ENCODE data around the gene LIG1.

LIG1 gene

DNA sequence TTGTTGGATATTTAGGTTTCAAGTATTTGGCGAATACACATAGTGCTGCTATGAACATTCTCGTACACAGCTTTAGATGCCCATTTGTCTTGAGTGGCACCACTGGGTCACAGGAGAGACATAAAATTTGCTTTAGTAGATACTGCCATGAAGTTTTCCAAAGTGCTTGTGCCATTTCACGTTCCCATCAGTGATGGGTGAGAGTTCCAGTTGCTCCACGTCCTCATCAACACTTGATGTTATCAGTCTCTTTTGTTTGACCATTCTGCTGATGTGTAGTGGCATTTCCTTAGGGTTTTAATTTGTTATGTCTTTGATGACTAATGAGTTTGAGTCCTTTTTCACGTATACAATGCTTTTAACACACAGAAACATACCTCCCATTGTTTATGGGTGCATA lies 11.4 kb upstream of the LIG1 start:
- no peak for DNase-seq

DNA sequence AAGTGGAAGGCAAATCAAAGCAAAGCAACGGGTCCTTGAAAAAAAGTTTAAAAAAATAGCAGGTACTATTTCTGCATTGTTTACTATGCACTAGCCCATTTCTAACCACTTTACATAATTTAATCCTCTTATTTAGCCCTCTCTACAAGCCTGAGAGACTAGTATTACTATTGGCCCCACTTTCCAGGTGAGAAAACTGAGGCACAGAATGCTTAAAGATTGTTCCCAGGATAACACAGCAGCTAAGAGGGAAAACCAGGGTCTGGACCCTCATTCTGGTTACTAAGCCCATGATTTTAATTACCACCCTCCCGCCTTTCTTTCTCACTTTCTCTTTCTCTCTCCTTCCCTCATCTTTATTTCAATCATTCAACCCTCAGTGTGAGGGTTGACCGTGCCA lies 6.1 kb upstream of the LIG1 start:
- DNase-seq = no peak

DNA sequence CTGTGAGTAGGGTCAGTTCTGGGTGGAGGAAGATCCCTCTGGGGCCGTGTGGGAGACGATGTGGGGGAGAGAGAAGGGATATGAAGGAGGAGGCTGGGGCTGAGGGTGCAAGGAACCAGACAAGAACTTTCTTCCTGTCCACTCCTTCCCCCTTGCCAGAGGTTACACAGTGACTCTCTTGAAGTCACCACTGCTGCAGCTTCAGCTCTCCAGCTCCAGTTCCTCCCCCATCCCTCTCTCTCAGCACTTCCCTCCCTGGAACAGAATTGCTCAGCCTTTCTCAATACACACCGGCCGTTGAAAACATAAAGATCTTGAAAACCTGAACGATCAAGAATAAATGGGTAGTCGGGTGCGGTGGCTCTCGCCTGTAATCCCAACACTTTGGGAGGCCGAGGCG lies 5.4 kb upstream of the LIG1 start:
- no peak for DNase-seq

DNA sequence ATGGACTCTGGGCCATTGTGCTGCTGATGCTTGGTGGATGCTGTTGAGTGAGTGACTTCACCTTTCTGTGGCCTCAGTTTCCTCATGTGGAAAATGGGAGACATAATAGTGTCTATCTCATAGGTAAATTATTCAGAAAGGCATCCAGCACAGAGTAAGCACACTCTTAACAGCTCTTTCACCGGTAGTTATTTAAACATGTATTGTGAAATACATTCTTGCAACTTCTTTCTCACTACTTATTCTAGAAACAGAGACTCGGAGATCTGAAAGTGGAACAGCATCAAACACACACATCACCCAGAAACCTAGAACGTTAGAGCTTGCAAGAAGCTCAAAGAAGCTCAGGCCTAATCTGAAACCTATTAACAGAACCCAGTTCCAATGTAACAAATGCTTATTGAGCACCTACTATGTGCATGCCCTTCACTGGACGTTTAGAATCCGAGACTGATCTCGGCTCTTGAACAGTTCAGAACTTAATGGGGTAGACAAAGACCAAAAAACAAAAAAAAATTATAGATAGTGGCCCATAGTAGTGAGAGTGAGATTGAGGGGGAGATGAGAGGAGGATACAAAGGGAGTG lies 4.4 kb upstream of the LIG1 start:
- no peak for DNase-seq

DNA sequence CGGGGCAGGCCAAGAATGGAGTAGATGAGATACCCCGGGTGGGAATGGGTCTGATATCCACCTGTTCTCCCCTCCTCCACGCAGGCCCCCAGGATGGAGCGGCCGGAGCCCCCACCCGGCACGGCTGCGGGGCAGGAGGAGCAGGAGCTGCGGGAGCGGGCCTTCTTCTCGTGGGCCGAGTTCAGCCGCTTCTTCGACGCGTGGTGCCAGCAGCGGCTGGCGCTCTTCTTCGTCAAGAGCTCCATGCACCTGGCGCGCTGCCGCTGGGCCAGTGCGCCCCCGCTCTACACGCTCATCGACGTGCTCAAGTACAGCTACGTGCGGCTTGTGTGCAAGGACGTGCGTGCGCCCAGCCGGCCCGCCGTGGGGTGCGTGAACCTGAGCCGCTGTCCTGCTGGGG lies 1.6 kb upstream of the LIG1 start:
- DNase-seq = no peak

DNA sequence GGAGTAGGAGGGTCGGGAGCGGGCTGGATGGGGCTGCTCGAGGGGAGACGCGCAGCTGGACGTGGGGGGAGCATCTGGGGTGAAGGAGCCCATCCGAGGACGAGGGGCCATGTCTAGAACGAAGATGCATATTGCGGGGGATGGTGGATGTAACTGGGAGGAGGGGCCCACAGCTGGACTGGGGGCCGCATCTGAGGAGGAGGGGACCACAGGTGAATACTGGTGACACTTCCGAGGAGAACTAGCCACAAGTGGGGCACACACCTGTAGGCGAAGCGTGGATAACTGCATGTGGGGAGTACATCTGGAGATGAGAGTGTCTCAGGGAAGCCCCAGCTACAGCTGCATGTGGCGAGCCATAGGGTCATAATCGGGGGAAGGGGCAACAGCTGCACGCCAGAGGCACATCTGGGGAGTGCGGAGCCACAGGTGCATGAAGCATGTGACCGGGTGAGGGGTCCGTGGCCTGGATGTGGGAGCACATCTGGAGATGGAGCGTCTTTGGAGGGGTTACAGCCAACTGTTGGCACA lies 738 bp upstream of the LIG1 start:
- DNase-seq = no peak

DNA sequence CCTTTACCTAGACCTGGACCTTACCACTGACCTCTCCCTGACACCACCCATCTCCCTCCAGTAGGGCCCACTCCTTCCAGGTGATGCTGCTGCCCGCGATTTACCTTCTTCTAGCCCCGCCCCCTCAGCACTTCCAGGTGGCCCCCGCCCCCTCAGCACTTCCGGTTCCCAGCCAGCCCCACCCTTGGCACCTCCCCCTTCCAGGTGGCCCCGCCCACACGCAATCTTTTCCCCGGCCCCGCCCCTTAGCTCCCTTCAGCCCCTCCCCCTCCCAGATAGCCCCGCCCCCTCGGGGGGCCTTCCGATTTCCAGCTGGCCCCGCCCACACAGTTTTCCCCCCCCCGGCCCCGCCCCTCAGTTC lies 586 bp downstream of the LIG1 start:
- DNase-seq = peak; percentile 91

DNA sequence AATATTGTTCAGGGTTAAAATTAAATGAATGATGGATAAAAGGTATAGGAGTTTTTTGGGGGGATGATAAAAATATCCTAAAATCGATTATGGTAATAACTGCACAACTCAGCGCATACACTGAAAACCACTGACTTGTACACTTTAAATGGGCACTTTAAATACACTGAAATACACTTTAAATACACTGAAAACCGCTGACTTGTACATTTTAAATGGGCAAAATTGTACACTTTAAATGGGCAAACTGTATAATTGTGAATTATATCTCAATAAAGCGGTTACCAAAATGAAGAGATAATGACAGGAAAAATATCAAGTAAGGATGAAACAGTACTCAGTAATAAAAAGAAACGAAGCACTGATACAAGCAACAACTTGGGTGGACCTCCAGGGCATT lies 1.5 kb downstream of the LIG1 start:
- no peak for DNase-seq

DNA sequence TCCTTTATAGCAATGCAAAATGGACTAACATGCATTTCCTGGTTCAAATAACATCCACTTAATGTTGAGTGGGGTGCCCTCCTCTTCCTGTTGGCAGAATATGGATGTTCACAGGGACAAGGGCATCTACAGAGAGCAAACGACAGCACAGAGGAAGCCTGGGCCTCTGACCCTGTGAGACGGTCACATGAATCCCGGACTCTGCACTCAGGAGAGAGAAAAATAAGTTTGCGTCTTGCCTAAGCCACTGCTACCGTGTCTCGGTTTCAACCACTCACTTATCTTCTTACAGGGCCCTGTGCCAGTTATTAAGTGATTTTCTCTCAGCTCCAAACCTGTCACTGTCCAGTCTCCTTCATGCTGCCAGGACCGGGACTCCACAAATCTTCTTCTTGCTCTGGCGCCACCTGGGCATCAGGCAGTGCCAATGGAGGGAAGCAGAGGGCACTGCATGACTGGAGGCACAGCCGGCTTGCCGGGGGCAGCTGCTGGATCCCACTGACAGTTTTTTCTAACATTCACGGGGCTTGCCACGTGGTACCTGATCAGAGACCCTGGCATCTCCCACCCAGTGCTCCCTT lies 11.8 kb downstream of the LIG1 start:
- no peak for DNase-seq

DNA sequence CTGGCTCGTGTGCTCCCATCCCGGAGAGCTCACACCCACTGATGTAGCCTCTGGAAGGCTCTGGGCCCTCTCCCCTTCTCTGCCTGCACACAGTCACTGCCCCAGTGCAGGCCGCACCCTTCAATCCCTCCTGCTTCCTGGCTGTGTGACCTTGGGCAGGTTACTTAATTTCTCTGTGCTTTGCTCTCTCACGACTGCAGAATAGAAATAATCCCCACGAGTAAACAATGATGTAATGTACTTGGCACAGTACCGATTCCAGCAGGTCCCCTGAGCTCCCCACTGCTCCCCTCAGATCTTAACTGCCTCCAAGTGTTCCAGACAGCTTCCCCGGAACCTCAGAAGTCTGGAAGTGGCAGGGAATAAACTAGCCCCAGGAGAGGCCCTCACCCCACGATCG lies 16.1 kb downstream of the LIG1 start:
- DNase-seq = no peak

DNA sequence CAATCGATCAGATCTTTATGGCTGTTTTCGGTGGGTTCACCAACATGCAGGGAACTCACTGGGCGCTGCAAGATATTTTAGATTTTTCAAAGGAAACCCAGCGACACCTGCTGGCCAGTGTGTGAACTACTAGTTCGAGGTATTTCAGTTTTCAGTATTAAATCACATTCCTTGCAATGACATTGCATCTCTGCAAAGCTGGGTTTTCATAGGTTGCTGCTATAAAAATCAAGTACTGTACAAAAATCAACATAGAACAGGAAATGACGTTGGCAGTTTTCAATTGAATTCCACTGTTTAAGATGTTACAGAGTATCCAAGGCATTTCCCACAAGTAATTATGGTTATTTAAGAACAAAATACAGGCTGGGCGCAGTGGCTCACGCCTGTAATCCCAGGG lies 17.6 kb downstream of the LIG1 start:
- peak; percentile 70 for DNase-seq

DNA sequence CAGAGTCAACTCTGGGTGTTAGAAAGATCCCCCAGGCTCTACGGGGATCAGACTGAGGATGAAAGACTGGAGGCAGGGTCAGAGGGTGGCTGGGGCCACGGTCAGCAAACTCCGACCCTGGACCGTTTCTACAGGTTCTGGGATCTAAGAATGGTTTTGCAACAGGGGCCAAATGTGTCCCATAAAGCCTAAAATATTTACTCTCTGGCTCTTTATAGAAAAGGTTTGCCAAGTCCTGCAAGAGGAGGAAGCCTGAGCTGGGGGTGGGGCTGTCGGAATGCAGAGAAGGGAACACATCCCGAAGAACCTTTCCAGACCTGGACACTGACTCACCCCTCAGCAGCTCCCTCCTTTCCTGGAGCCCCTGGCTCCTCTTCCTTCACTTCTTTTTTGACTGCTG lies 20.7 kb downstream of the LIG1 start:
- no peak for DNase-seq

DNA sequence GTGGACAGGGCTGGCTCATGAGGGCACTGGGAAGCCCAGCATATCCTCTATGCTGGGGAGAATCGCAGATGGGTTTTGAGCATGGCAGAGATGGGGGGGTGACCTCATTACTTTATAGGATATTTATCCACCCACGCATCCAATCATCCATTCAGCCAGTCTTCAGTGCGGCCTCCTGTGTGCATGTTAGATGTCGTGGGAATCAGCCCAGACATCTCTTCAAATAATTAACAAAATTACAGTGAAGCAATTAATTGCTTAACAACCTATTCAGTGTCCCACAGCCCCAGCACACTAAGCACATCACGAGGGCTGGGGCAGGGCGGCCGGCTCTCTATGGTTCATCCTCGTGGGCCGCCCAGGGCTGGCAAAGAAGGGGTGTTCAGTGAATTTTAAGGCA lies 21.6 kb downstream of the LIG1 start:
- no peak for DNase-seq

DNA sequence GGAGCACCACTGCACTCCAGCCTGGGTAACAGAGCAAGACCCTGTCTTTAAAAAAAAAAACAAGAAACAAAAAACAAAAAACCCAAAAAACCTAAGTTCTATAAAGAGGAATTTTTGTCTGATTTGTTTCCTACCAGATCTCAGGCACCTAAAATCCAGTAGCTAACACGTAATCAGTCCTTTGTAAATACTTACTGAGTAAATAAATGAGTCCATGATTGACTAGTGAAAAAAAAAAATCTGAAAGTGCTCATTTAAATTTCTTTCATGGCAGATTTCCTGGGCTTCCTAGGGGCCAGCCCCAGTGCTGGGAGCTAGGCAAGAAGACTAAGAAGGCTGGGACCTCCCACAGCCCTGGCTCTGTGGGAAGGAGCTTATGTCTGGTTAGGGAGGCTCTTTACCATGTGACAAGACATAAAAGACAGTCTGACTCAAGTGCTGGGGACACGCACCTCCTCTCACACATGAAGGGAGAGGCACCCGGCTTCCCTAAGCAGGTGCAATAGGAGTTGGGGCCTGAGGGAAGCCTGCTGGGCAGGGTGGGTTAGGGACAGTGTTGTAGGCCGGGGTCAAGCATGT lies 22.5 kb downstream of the LIG1 start:
- DNase-seq = no peak

DNA sequence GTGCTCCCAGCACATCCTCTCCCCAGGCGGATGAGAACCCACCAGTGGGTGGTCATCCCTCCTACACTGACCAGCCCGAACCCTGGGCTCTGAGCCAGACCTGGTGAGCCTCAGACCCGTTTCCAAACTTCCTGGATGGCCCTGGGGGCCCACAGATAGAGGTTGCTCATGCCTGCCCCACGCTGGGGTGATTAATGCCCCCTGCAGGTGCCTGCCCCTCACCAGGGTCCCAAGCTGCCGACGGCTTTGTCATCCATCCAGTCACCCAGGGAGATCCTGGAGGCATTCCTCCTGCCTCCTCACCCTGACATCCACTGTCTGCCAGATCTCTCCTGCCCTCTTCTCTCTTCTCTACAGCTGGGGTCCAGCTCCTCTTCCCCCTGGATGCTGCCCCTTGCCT lies 31.1 kb downstream of the LIG1 start:
- no peak for DNase-seq

DNA sequence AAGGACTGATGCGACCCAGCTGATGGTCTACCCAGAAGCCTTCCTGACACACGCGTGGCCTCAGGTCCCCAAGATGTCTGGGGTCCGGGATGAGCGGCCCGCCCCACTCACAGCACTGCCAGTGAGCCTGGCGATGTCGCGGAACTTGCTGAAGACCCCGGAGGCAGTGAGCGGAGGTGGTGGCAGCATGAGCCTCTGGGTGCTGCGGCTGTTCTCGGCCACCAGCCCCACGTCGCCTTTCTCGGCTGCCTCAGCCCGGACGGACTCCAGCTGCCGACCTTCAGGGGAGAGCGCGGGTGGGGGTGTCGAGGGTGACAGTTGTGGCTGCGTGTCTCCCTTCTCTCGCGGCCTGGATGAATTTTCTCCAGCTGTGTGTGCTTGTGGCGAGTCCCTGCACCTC lies 32.7 kb downstream of the LIG1 start:
- no peak for DNase-seq

DNA sequence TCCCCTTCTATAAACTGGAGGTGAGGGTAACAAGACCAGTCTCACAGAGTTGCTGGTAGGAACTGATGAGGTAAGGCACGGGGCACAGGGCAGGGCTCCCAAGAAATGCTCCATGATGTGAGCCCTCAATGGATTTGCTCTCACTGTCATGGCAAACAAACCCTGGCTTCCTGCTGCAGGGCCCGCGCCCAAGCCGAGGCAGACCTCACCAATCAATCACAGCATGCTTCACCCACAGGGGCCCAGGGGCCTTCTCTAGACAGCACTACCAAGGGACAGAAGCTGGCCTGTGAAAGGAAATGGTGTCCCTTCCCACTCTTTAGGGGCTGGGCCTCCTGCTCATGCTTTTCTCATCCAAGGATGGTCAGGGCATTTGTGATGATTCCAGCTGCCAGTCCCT lies 33.6 kb downstream of the LIG1 start:
- no peak for DNase-seq

DNA sequence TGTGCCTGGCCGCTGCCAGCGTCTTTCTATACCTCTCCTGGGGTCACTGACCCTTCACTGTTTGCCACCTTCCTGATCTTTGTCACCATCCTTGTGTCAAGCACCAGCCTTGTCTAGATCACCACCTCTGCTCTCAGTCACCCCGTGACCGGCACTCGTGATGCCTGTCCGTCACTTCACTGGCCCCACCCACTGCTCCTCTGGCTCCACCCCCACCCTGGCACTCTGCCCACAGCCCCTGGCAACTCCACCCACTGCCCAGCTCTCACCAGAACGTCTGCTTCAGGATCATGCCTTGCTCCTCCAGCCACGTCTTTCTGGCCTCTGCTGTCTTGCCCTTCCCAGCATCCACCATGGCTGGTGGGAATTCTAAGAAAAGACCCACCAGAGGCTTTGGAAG lies 34.7 kb downstream of the LIG1 start:
- DNase-seq = peak; percentile 24

DNA sequence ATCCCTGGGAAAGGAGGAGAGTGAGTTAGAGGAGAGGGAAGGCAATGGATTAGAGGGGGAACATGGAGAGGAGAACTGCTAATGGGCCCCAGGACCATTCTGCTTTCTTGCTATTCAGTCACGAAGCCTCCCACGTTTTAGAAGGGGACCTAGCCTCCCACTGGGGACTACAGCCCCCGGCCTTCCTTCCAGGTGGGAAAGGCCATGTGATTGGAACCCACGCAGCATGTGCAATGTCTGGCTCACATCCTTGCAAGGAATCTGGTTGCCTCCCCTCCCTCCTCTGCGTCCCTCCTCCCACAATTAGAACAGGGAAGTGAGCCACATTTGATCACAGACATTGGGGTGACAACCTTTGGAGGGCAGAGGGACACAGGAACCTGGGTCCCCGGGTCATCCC lies 37.0 kb downstream of the LIG1 start:
- no peak for DNase-seq

DNA sequence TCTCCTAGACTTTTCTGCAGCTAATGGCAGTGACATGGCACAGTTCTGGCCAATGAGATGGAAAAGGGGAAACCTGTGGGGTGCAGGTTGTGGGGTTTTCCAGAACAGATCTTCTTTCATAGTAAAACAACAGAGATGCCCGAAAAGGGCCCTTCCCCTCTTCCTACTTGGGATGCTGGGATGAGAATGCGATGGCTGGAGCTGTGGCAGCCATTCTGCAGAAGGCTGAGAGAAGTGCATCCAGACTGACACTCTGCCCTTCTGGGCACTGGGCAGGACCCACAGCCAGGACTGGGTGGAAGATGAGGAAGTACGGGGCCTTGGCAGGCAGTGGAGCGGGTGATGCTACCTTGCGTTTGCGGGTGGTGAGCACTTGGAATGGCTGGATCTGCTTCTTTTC lies 42.6 kb downstream of the LIG1 start:
- DNase-seq = no peak

DNA sequence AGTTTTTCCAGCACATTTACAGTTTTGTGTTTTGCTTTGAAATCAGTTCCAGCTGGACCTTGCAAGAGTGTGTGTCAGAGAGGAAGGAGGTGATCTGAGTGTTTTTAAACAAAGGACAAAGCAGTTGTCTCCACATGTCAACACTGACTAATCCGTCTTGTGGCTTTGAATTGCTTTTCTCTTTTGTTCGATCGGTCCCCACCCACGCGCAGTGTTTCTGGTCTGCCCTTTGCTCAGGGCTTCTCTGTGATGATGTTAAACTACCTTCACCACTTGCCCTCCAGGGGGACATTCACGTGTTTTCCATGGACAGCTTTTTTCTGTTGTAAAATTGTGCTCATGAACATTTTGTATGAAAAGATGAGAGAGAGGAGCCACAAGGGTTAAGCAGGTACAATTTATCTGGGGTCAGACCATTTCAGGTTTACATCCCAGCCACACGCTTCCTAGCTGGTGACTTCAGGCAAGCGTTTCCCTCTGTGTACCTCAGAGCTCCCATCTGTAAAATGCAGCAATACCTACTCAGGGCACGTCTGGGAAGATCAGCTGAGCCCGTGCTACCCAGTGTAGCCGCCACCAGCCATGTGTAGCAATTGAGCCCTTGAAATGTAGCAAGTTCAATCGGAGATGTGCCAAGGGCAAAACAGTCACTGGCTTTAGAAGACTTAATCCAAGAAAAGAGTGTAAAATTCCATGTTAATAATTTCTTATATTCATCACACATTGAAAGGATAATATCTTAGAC lies 46.1 kb downstream of the LIG1 start:
- peak; percentile 51 for DNase-seq

DNA sequence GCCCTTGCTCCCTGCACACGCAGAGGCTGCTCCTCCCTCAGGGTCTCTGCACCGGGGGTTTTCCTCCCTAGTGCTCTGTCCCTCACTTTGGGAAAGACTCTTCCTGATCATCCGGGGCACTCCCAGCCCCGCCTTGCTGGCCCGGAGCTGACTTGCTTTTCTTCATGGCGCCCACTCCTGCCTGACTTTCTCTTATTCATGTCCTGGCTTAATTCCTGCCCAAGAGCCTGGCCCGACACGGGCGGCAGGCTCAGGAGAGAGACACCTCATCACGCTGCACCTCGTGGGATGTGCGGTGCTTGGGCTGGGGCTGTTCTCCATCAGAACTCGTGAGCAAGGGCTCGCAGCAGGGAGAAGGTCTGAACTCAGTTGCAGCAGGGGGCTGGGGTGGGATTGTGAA lies 47.7 kb downstream of the LIG1 start:
- DNase-seq = no peak

DNA sequence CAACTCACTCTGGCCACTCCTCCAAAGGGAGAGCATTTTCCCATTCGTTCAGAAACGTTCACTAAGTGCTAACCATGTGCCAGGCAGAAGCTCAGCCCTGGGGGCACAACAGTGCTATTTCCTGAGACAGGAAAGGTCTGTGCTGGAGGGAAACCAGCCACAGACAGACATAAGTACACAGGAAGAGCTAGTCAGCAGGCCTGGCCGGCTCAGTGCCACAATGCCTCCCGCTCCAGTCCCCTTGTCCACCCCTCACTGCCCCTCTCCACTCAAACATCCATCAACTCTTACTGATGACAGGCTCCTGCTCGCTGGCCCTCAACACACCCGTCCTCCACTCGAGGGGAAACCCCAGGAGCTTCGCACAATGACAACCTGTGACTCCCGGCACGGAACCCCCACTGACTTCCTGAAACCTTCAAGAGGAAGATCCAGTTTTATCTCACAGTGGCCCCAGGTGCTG lies 48.2 kb downstream of the LIG1 start:
- no peak for DNase-seq

DNA sequence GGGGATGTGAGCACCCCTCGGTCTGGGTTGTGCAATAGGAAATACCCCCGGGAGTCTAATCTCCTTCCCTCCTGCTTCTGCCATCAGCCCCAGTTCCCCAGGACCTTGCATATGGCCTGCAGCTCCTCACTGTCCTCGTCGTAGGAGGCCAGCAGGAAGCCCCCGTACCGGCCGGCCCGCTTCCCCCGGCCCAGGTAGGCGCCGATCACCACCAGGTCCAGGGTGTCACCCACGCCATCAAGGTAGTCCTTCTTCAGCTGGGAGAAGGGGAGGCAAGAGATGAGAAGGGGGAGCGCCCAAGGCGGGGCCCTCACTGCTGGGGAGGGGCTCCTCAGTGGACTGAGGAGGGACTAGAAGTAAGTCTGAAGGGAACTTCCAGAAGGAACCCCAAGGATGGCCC lies 49.1 kb downstream of the LIG1 start:
- DNase-seq = no peak
